CD4-positive, alpha-beta memory T cell (primary cell): Measurements from ENCODE around the gene CARNS1. TPM values are rescaled to one million over a fixed set of nuclear protein-coding genes. Genes with fewer than 3 reads are reported as not detected.

ENCODE experiments used
- CTCF ChIA-PET: fragments of 350-600 bp; sonication (Branson Sonifier 250); formaldehyde crosslinking; loops from one replicate; lab custom pipeline; 2021; ENCODE audit warnings: inconsistent platforms; ENCODE audit not compliant: partially characterized antibody; lab: Charles Lee
- POLR2A ChIA-PET: fragments of 350-600 bp; sonication (Branson Sonifier 250); formaldehyde crosslinking; loops from one replicate; lab custom pipeline; 2021; ENCODE audit not compliant: partially characterized antibody; lab: Charles Lee
- DNase-seq, 5 donors: peaks; one replicate each; pipeline versions ENCODE4 v3.0.0 to v3.0.0-alpha.2; 2020 to 2022; ENCODE audit warnings: mixed read lengths in 1 of 5
- H3K27ac ChIP-seq: one replicate; pipeline ENCODE4 v1.7.0; 2013; ENCODE audit warnings: low read depth, low read length
- H3K27me3 ChIP-seq: 2 replicates; pipeline ENCODE4 v1.7.0; 2013; ENCODE audit warnings: mild to moderate bottlenecking, low read length, moderate library complexity; ENCODE audit not compliant: insufficient read depth
- H3K36me3 ChIP-seq: 2 replicates; pipeline ENCODE4 v1.7.0; 2013; ENCODE audit warnings: mild to moderate bottlenecking, low read length, moderate library complexity; ENCODE audit not compliant: insufficient read depth
- H3K4me1 ChIP-seq: 2 replicates; pipeline ENCODE4 v1.7.0; 2013; ENCODE audit warnings: mild to moderate bottlenecking, low read length, moderate library complexity; ENCODE audit not compliant: insufficient read depth
- H3K4me3 ChIP-seq, 2 donors: one replicate each; pipeline ENCODE4 v1.7.0; 2013; ENCODE audit warnings: low read length in 2 of 2, mild to moderate bottlenecking in 1 of 2
- H3K9me3 ChIP-seq, 2 donors: one replicate each; pipeline ENCODE4 v1.7.0; 2013; ENCODE audit warnings: low read length in 2 of 2, control low read depth in 1 of 2; ENCODE audit not compliant: control insufficient read depth in 1 of 2
- H3K27ac Mint-ChIP-seq, 7 donors: one replicate each; pipeline ENCODE4 v1.8.0; 2020 to 2021; ENCODE audit warnings: mixed read lengths in 7 of 7, mild to moderate bottlenecking in 6 of 7, inconsistent platforms in 3 of 7, moderate library complexity in 3 of 7
- H3K27me3 Mint-ChIP-seq, 2 donors: one replicate each; pipeline ENCODE4 v1.8.0; 2020 to 2021; ENCODE audit warnings: mixed read lengths in 2 of 2
- H3K36me3 Mint-ChIP-seq, 2 donors: one replicate each; pipeline ENCODE4 v1.8.0; 2020 to 2021; ENCODE audit warnings: mixed read lengths in 2 of 2, inconsistent platforms in 1 of 2, mild to moderate bottlenecking in 1 of 2
- H3K4me1 Mint-ChIP-seq, 4 donors: one replicate each; pipeline ENCODE4 v1.8.0; 2020 to 2021; ENCODE audit warnings: mixed read lengths in 4 of 4, mild to moderate bottlenecking in 1 of 4
- H3K4me3 Mint-ChIP-seq, 8 donors: one replicate each; pipeline ENCODE4 v1.8.0; 2020 to 2021; ENCODE audit warnings: mixed read lengths in 8 of 8, mild to moderate bottlenecking in 7 of 8, moderate library complexity in 6 of 8, inconsistent platforms in 3 of 8
- H3K9me3 Mint-ChIP-seq, 8 donors: one replicate each; pipeline ENCODE4 v1.8.0; 2020 to 2021; ENCODE audit warnings: mixed read lengths in 8 of 8, mild to moderate bottlenecking in 5 of 8, inconsistent platforms in 3 of 8, moderate library complexity in 1 of 8
- intact Hi-C: fragments of 100-400 bp; cut with micrococcal nuclease; formaldehyde crosslinking; loops from one replicate; pipeline ENCODE4 v1.15.1; 2023
- polyA plus RNA-seq, 2 donors: library from polyadenylated mRNA; unstranded; fragments of 300-500 nt; fragmentation: Illumina TruSeq; gene quantifications; one replicate each; pipeline ENCODE4 v1.2.3, GENCODE V29; 2021
- total RNA-seq, 2 experiments: library from RNA; stranded (reverse); gene quantifications; one replicate each; pipeline ENCODE4 v1.2.3, GENCODE V29; 2021

CARNS1 gene
- total and polyA plus RNA-seq, 4 experiments from 2014 or later: 0.45 to 3.3 (median 1.6) TPM

DNA sequence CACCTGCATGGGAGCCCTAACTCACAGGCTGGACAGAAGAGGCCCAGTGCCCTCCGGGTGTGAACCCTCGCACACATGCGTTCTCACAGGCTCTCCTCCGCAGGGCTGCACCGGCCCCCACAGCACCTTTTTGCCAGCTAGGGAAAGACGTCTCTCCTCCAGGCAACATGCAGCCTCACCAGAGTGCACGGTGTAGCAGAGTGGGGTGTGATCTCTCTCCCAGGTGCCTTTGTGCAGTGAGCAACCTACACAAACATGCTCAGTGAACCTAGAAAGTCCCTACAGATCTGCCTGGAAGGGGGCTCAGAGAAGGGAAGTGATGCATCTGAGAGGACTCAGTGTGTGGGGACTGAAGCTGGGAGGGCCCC lies 3.7 kb upstream of the CARNS1 start:
- CTCF ChIA-PET: interaction anchor here (1.2 to 4.4 kb wide), 2 partner anchors 9 to 60 kb away, joined by 3 to 34 read pairs; partner anchors contain the start of genes PPP1CA and TBC1D10C
- peak overlapping the region in 4 of 7 donors; percentile 17 to 98 (median 66) for H3K27ac Mint-ChIP-seq

GRCh38 chr11:67412495-67413179 lies 2.8 kb upstream of the CARNS1 start:
- DNase-seq: no peak
- ChIA-PET CTCF (interaction anchor here (0.8 to 4.4 kb wide), 5 partner anchors 10 to 61 kb away, joined by 3 to 34 read pairs (median 5); partner anchors contain the start of genes PPP1CA, PTPRCAP and TBC1D10C), POLR2A (interaction anchor here (0.9 to 31.8 kb wide), 11 partner anchors 8 to 472 kb away, joined by 3 to 2262 read pairs (median 6); partner anchors contain the start of genes AIP, CORO1B, POLD4 and PPP1CA)
- Histone ChIP-seq H3K27me3 (no peaks in the 10 kb centered on the region), H3K9me3 (no peaks in the 10 kb centered on the region), H3K36me3 (peaks cover 5% of the 10 kb centered on the region), H3K4me3 (no peak overlapping the region), H3K4me1 (peaks cover 93% of the 10 kb centered on the region), H3K27ac (no peak overlapping the region)
- H3K27ac Mint-ChIP-seq: peak overlapping the region in 4 of 7 donors; percentile 8 to 82 (median 52)
- H3K9me3 Mint-ChIP-seq: peaks cover 0 to 2% (median 0%) of the 10 kb centered on the region in 8 donors
- H3K4me1 Mint-ChIP-seq: peaks cover 49 to 86% (median 72%) of the 10 kb centered on the region in 4 donors
- H3K27me3 Mint-ChIP-seq: no peaks in the 10 kb centered on the region
- H3K4me3 Mint-ChIP-seq: peak overlapping the region in 3 of 8 donors; percentile 20 to 61 (median 35)
- intact Hi-C loops: no loop called here
- peaks cover 3 to 4% of the 10 kb centered on the region in 2 donors for H3K36me3 Mint-ChIP-seq

More for the DNA sequence above, 3.7 kb upstream of the CARNS1 start:
- Mint-ChIP-seq H3K4me1 (peaks cover 50 to 88% (median 73%) of the 10 kb centered on the region in 4 donors), H3K36me3 (peaks cover 8 to 10% of the 10 kb centered on the region in 2 donors), H3K9me3 (peaks cover 0 to 2% (median 0%) of the 10 kb centered on the region in 8 donors), H3K27me3 (no peaks in the 10 kb centered on the region), H3K4me3 (peak overlapping the region in 5 of 8 donors; percentile 17 to 54 (median 43))
- DNase-seq: no peak
- Histone ChIP-seq H3K4me3 (no peak overlapping the region), H3K36me3 (peaks cover 8% of the 10 kb centered on the region), H3K27ac (no peak overlapping the region), H3K9me3 (no peaks in the 10 kb centered on the region), H3K27me3 (no peaks in the 10 kb centered on the region), H3K4me1 (peaks cover 93% of the 10 kb centered on the region)
- intact Hi-C loops: no loop called here
- POLR2A ChIA-PET: interaction anchor here (0.8 to 31.8 kb wide), 12 partner anchors 9 to 123 kb away, joined by 3 to 2262 read pairs (median 5); partner anchors contain the start of genes AIP, ANKRD13D, CORO1B and POLD4

- Histone ChIP-seq H3K4me3 (no peak overlapping the region), H3K9me3 (no peaks in the 10 kb centered on the region), H3K27ac (no peak overlapping the region), H3K27me3 (no peaks in the 10 kb centered on the region), H3K4me1 (peaks cover 93% of the 10 kb centered on the region), H3K36me3 (peaks cover 5% of the 10 kb centered on the region)
- ChIA-PET POLR2A (interaction anchor here (0.6 to 31.8 kb wide), 11 partner anchors 7 to 471 kb away, joined by 3 to 2262 read pairs (median 6); partner anchors contain the start of genes AIP, CORO1B, PPP1CA and PTPRCAP), CTCF (interaction anchor here (0.8 to 4.4 kb wide), 5 partner anchors 11 to 55 kb away, joined by 3 to 34 read pairs (median 5); partner anchors contain the start of genes PPP1CA, PTPRCAP and TBC1D10C)
- Mint-ChIP-seq H3K4me3 (peak overlapping the region in 4 of 8 donors; percentile 2 to 62 (median 52)), H3K4me1 (peaks cover 48 to 86% (median 71%) of the 10 kb centered on the region in 4 donors), H3K9me3 (peaks cover 0 to 2% (median 0%) of the 10 kb centered on the region in 8 donors), H3K27ac (peak overlapping the region in 6 of 7 donors; percentile 19 to 77 (median 43)), H3K36me3 (peaks cover 3% of the 10 kb centered on the region in 2 donors), H3K27me3 (no peaks in the 10 kb centered on the region)
- intact Hi-C loops: no loop called here
- DNase-seq: no peak
Measured at GRCh38 chr11:67413266-67413849, 2.1 kb upstream of the CARNS1 start.

- POLR2A ChIA-PET: interaction anchor here (0.8 to 31.8 kb wide), 14 partner anchors 15 to 145 kb away, joined by 3 to 2262 read pairs (median 4); partner anchors contain the start of genes AIP, CDK2AP2, CORO1B and POLD4
- H3K9me3 ChIP-seq: no peaks in the 10 kb centered on the region
- DNase-seq: peak; percentile 82 to 95 (median 89)
- H3K27ac ChIP-seq: peak overlapping the region; percentile 53
- no peaks in the 10 kb centered on the region for H3K27me3 ChIP-seq
- intact Hi-C loops: loop anchor here (1.0 to 2.0 kb wide), 4 partner anchors 7 to 52 kb away; partner anchors contain the start of genes RPS6KB2 and TMEM134
- H3K4me1 Mint-ChIP-seq: peaks cover 37 to 81% (median 63%) of the 10 kb centered on the region in 4 donors
- H3K4me1 ChIP-seq: peaks cover 87% of the 10 kb centered on the region
- H3K27ac Mint-ChIP-seq: peak overlapping the region; percentile 92 to 98 (median 97)
- H3K36me3 ChIP-seq: no peaks in the 10 kb centered on the region
- no peaks in the 10 kb centered on the region for H3K36me3 Mint-ChIP-seq
- CTCF ChIA-PET: interaction anchor here (0.6 to 6.4 kb wide), 6 partner anchors 9 to 52 kb away, joined by 3 to 63 read pairs (median 4); partner anchors contain the start of genes PPP1CA, PTPRCAP, TBC1D10C and TMEM134
- peaks cover 0 to 2% (median 0%) of the 10 kb centered on the region in 8 donors for H3K9me3 Mint-ChIP-seq
- H3K4me3 Mint-ChIP-seq: peak overlapping the region; percentile 78 to 98 (median 87)
- H3K4me3 ChIP-seq: peak overlapping the region in 1 of 2 donors; percentile 15
- H3K27me3 Mint-ChIP-seq: no peaks in the 10 kb centered on the region
Measured at GRCh38 chr11:67416416-67417335, 1.2 kb downstream of the CARNS1 start.

- H3K27ac Mint-ChIP-seq: peak overlapping the region; percentile 76 to 92 (median 79)
- Histone ChIP-seq H3K4me1 (peaks cover 80% of the 10 kb centered on the region), H3K27ac (peak overlapping the region; percentile 53), H3K27me3 (no peaks in the 10 kb centered on the region), H3K4me3 (peak overlapping the region in 1 of 2 donors; percentile 3), H3K36me3 (no peaks in the 10 kb centered on the region), H3K9me3 (no peaks in the 10 kb centered on the region)
- peak overlapping the region in 6 of 8 donors; percentile 10 to 98 (median 68) for H3K4me3 Mint-ChIP-seq
- ChIA-PET POLR2A (interaction anchor here (0.8 to 31.8 kb wide), 14 partner anchors 14 to 146 kb away, joined by 3 to 2262 read pairs (median 4); partner anchors contain the start of genes AIP, CDK2AP2, CORO1B and POLD4), CTCF (interaction anchor here (0.9 to 6.4 kb wide), 6 partner anchors 10 to 61 kb away, joined by 3 to 63 read pairs (median 5); partner anchors contain the start of genes PPP1CA, PTPRCAP and TBC1D10C)
- no peak for DNase-seq
- H3K4me1 Mint-ChIP-seq: peaks cover 33 to 73% (median 55%) of the 10 kb centered on the region in 4 donors
- H3K27me3 Mint-ChIP-seq: no peaks in the 10 kb centered on the region
- intact Hi-C loops: loop anchor here (1.0 to 2.0 kb wide), 4 partner anchors 8 to 51 kb away; partner anchors contain the start of genes RPS6KB2 and TMEM134
- no peaks in the 10 kb centered on the region for H3K36me3 Mint-ChIP-seq
- peaks cover 0 to 2% (median 0%) of the 10 kb centered on the region in 8 donors for H3K9me3 Mint-ChIP-seq
Measured at GRCh38 chr11:67417425-67417824, 1.9 kb downstream of the CARNS1 start.
